ENCODE results near the gene MPV17.

The MPV17 gene

GRCh38 chr2:27261241-27261925, 61.5 kb downstream of the MPV17 start:
- DNase-seq (ENCODE audit: low read depth): no peak
- TF ChIP-seq CTCF (IDR thresholded peaks at IDR 0.05; ENCODE audit: low read depth, low read length, missing control alignments): no peak

More at GRCh38 chr2:27261241-27261925, 61.5 kb downstream of the MPV17 start:
- H3K4me3 ChIP-seq (ENCODE audit: low read depth, low read length): no peak overlapping the region

Data from GM12864 (cell line).